GM19328 (cell line): ENCODE data around the gene PXT1.
"Not testable (repeated sequence)": the region's sequence is repeated elsewhere in the genome, so short reads cannot be mapped to it uniquely, and the experiment has no call there.

Experiments
- ATAC-seq: cut with Tn5 transposase; IDR thresholded peaks from one replicate; pipeline ENCODE4 v1.9.1; 2021; ENCODE audit warnings: mild to moderate bottlenecking, moderate library complexity; ENCODE audit not compliant: unreplicated experiment

Gene PXT1

GRCh38 chr6:36444470-36444869 lies 1.8 kb upstream of the PXT1 start:
- ATAC-seq: no peak

GRCh38 chr6:36443471-36444428 lies 1.1 kb upstream of the PXT1 start:
- ATAC-seq: no peak

- no peak for ATAC-seq
These were observed 467 bp downstream of the PXT1 start for GRCh38 chr6:36442103-36442670.

GRCh38 chr6:36441307-36441894 lies 1.3 kb downstream of the PXT1 start:
- ATAC-seq: peak; percentile 34

- ATAC-seq: no peak
These were observed 6.2 kb downstream of the PXT1 start for GRCh38 chr6:36436466-36436865.

- ATAC-seq: no peak
These were observed 10.4 kb downstream of the PXT1 start for GRCh38 chr6:36432151-36432671.

- no peak for ATAC-seq
These were observed 11.5 kb downstream of the PXT1 start for GRCh38 chr6:36431197-36431596.

- ATAC-seq: no peak
These were observed 12.3 kb downstream of the PXT1 start for GRCh38 chr6:36430351-36430750.

GRCh38 chr6:36428911-36429310 lies 13.7 kb downstream of the PXT1 start:
- ATAC-seq: no peak

- no peak for ATAC-seq
These were observed 16.0 kb downstream of the PXT1 start for GRCh38 chr6:36426622-36427021.

GRCh38 chr6:36423101-36423824 lies 19.4 kb downstream of the PXT1 start:
- peak; percentile 87 for ATAC-seq

- no peak for ATAC-seq
These were observed 19.9 kb downstream of the PXT1 start for GRCh38 chr6:36422714-36423100.

GRCh38 chr6:36419310-36419709 lies 23.3 kb downstream of the PXT1 start:
- no peak for ATAC-seq

GRCh38 chr6:36418558-36418957 lies 24.1 kb downstream of the PXT1 start:
- no peak for ATAC-seq

GRCh38 chr6:36414481-36414880 lies 28.2 kb downstream of the PXT1 start:
- ATAC-seq: no peak

GRCh38 chr6:36413489-36414480 lies 28.9 kb downstream of the PXT1 start:
- no peak for ATAC-seq

- ATAC-seq: not testable (repeated sequence)
These were observed 32.9 kb downstream of the PXT1 start for GRCh38 chr6:36409718-36410117.

- ATAC-seq: no peak
These were observed 38.5 kb downstream of the PXT1 start for GRCh38 chr6:36404164-36404563.

GRCh38 chr6:36402481-36402880 lies 40.2 kb downstream of the PXT1 start:
- no peak for ATAC-seq

GRCh38 chr6:36399970-36400369 lies 42.7 kb downstream of the PXT1 start:
- ATAC-seq: no peak
